CD8-positive, alpha-beta memory T cell (primary cell): ENCODE measurements around the gene SH3BP4. TPM values are rescaled to one million over a fixed set of nuclear protein-coding genes. Genes with fewer than 3 reads are reported as not detected.

Source experiments
- CTCF ChIA-PET: fragments of 350-600 bp; sonication (Branson Sonifier 250); formaldehyde crosslinking; loops from one replicate; lab custom pipeline; 2021; ENCODE audit warnings: antibody characterized with exemption; lab: Charles Lee
- POLR2A ChIA-PET: fragments of 350-600 bp; sonication (Branson Sonifier 250); formaldehyde crosslinking; loops from one replicate; lab custom pipeline; 2021; ENCODE audit warnings: antibody characterized with exemption; lab: Charles Lee
- DNase-seq, 5 donors: peaks; one replicate each; pipeline versions ENCODE4 v3.0.0 to v3.0.0-alpha.2; 2020 to 2022; ENCODE audit warnings: mixed read lengths in 1 of 5
- H3K27ac ChIP-seq: one replicate; pipeline ENCODE4 v1.7.0; 2013; ENCODE audit warnings: low read depth, mild to moderate bottlenecking, low read length, moderate library complexity
- H3K27me3 ChIP-seq: 2 replicates; pipeline ENCODE4 v1.7.0; 2013; ENCODE audit warnings: low read length, mild to moderate bottlenecking; ENCODE audit not compliant: insufficient read depth, poor library complexity, severe bottlenecking
- H3K36me3 ChIP-seq: 2 replicates; pipeline ENCODE4 v1.7.0; 2013; ENCODE audit warnings: mild to moderate bottlenecking, low read length, moderate library complexity; ENCODE audit not compliant: insufficient read depth
- H3K4me1 ChIP-seq: 2 replicates; pipeline ENCODE4 v1.7.0; 2013; ENCODE audit warnings: mild to moderate bottlenecking, low read length, moderate library complexity; ENCODE audit not compliant: insufficient read depth
- H3K4me3 ChIP-seq: 2 replicates; pipeline ENCODE4 v1.7.0; 2013; ENCODE audit warnings: mild to moderate bottlenecking, low read length
- H3K9me3 ChIP-seq: 2 replicates; pipeline ENCODE4 v1.7.0; 2013; ENCODE audit warnings: mild to moderate bottlenecking, low read length
- H3K27ac Mint-ChIP-seq, 8 donors: one replicate each; pipeline ENCODE4 v1.8.0; 2020 to 2021; ENCODE audit warnings: mixed read lengths in 8 of 8, mild to moderate bottlenecking in 6 of 8, inconsistent platforms in 3 of 8, moderate library complexity in 3 of 8
- H3K27me3 Mint-ChIP-seq, 2 donors: one replicate each; pipeline ENCODE4 v1.8.0; 2020 to 2021; ENCODE audit warnings: mixed read lengths in 2 of 2, mild to moderate bottlenecking in 1 of 2, moderate library complexity in 1 of 2
- H3K36me3 Mint-ChIP-seq, 3 donors: one replicate each; pipeline ENCODE4 v1.8.0; 2020 to 2021; ENCODE audit warnings: mixed read lengths in 3 of 3, inconsistent platforms in 1 of 3, mild to moderate bottlenecking in 1 of 3
- H3K4me1 Mint-ChIP-seq, 3 donors: one replicate each; pipeline ENCODE4 v1.8.0; 2020 to 2021; ENCODE audit warnings: mixed read lengths in 3 of 3, inconsistent platforms in 1 of 3, mild to moderate bottlenecking in 1 of 3
- H3K4me3 Mint-ChIP-seq, 7 donors: one replicate each; pipeline ENCODE4 v1.8.0; 2020 to 2021; ENCODE audit warnings: mixed read lengths in 7 of 7, mild to moderate bottlenecking in 6 of 7, moderate library complexity in 4 of 7, inconsistent platforms in 2 of 7
- H3K9me3 Mint-ChIP-seq, 5 donors: one replicate each; pipeline ENCODE4 v1.8.0; 2020 to 2022; ENCODE audit warnings: mixed read lengths in 5 of 5, mild to moderate bottlenecking in 3 of 5, moderate library complexity in 2 of 5, inconsistent platforms in 1 of 5
- polyA plus RNA-seq: library from polyadenylated mRNA; unstranded; fragments of 300-500 nt; fragmentation: Illumina TruSeq; gene quantifications from one replicate; pipeline ENCODE4 v1.2.3, GENCODE V29; 2021
- total RNA-seq, 2 experiments: library from RNA; stranded (reverse); gene quantifications; one replicate each; pipeline ENCODE4 v1.2.3, GENCODE V29; 2021

Gene SH3BP4
- total and polyA plus RNA-seq, 3 experiments from 2014 or later: 0.18 TPM; not detected in 2

DNA sequence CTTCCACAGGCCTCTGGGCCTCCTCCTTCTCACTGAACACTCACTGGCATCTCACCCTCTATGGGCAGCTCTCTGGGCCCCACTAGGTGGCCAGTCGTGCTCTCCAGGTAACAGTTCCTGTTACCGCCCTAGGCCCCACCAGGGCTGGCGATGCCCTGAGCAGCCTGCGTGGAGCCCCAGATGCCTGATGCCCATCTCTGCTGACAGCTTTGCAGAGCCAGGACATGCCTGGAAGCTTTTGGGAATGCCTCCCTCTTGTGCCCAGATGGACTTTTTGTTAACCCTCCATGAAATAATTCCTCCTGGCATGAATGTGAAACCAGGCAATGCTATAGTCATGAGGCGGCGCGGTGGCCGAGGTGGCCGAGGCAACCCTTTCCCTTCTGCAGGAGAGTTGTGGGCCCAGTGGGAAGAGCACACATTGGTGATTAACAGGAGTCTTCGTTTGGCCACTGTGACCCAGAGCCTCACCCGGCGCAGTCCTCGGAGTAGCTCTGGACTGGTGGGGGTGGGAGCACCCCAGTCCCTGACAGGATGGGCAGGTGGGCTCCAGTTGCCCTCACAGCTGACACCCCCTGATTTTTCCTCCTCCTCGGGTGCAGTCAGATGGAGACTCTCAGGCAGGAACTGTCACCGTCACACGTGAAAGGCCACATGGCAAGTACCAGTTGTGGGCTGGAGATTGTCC, 80.0 kb downstream of the SH3BP4 start:
- no peak overlapping the region for H3K27ac ChIP-seq
- Mint-ChIP-seq H3K4me3 (no peak overlapping the region), H3K9me3 (no peaks in the 10 kb centered on the region), H3K36me3 (no peaks in the 10 kb centered on the region), H3K27ac (no peak overlapping the region), H3K27me3 (peaks cover 13 to 14% of the 10 kb centered on the region in 2 donors), H3K4me1 (no peaks in the 10 kb centered on the region)
- no peaks in the 10 kb centered on the region for H3K9me3 ChIP-seq
- ChIA-PET POLR2A (no interaction called here), CTCF (no interaction called here)
- no peak for DNase-seq
- H3K36me3 ChIP-seq: no peaks in the 10 kb centered on the region
- no peaks in the 10 kb centered on the region for H3K4me1 ChIP-seq
- H3K4me3 ChIP-seq: no peak overlapping the region
- no peaks in the 10 kb centered on the region for H3K27me3 ChIP-seq

GRCh38 chr2:235032466-235032865, 80.6 kb downstream of the SH3BP4 start:
- no peaks in the 10 kb centered on the region for H3K9me3 Mint-ChIP-seq
- Histone ChIP-seq H3K4me1 (no peaks in the 10 kb centered on the region), H3K27me3 (no peaks in the 10 kb centered on the region), H3K27ac (no peak overlapping the region), H3K4me3 (no peak overlapping the region), H3K36me3 (no peaks in the 10 kb centered on the region), H3K9me3 (no peaks in the 10 kb centered on the region)
- H3K36me3 Mint-ChIP-seq: no peaks in the 10 kb centered on the region
- H3K4me3 Mint-ChIP-seq: no peak overlapping the region
- no peak for DNase-seq
- H3K27ac Mint-ChIP-seq: no peak overlapping the region
- peaks cover 13% of the 10 kb centered on the region in 2 donors for H3K27me3 Mint-ChIP-seq
- CTCF ChIA-PET: no interaction called here
- POLR2A ChIA-PET: no interaction called here
- no peaks in the 10 kb centered on the region for H3K4me1 Mint-ChIP-seq

- H3K9me3 Mint-ChIP-seq: no peaks in the 10 kb centered on the region
- H3K4me3 ChIP-seq: no peak overlapping the region
- H3K27me3 Mint-ChIP-seq: peaks cover 8 to 10% of the 10 kb centered on the region in 2 donors
- no peak for DNase-seq
- H3K27me3 ChIP-seq: no peaks in the 10 kb centered on the region
- no peaks in the 10 kb centered on the region for H3K36me3 Mint-ChIP-seq
- H3K9me3 ChIP-seq: no peaks in the 10 kb centered on the region
- no peaks in the 10 kb centered on the region for H3K4me1 Mint-ChIP-seq
- ChIA-PET CTCF (no interaction called here), POLR2A (no interaction called here)
- H3K27ac Mint-ChIP-seq: no peak overlapping the region
- H3K4me3 Mint-ChIP-seq: no peak overlapping the region
- no peak overlapping the region for H3K27ac ChIP-seq
- no peaks in the 10 kb centered on the region for H3K36me3 ChIP-seq
- no peaks in the 10 kb centered on the region for H3K4me1 ChIP-seq
These were observed 81.1 kb downstream of the SH3BP4 start for GRCh38 chr2:235032949-235033348.

- Histone ChIP-seq H3K27me3 (no peaks in the 10 kb centered on the region), H3K4me3 (no peak overlapping the region), H3K4me1 (no peaks in the 10 kb centered on the region), H3K36me3 (no peaks in the 10 kb centered on the region), H3K27ac (no peak overlapping the region), H3K9me3 (no peaks in the 10 kb centered on the region)
- Mint-ChIP-seq H3K36me3 (no peaks in the 10 kb centered on the region), H3K4me1 (no peaks in the 10 kb centered on the region), H3K9me3 (peaks cover 0 to 2% (median 0%) of the 10 kb centered on the region in 5 donors), H3K4me3 (no peak overlapping the region), H3K27ac (no peak overlapping the region), H3K27me3 (peaks cover 0 to 6% of the 10 kb centered on the region in 2 donors)
- no peak for DNase-seq
- POLR2A ChIA-PET: no interaction called here
- CTCF ChIA-PET: no interaction called here
These were observed 82.7 kb downstream of the SH3BP4 start for GRCh38 chr2:235034265-235035118.

- H3K4me3 ChIP-seq: no peak overlapping the region
- no peaks in the 10 kb centered on the region for H3K4me1 Mint-ChIP-seq
- no peaks in the 10 kb centered on the region for H3K4me1 ChIP-seq
- H3K27ac ChIP-seq: no peak overlapping the region
- H3K36me3 Mint-ChIP-seq: no peaks in the 10 kb centered on the region
- no peaks in the 10 kb centered on the region for H3K36me3 ChIP-seq
- no peak overlapping the region for H3K27ac Mint-ChIP-seq
- H3K27me3 ChIP-seq: no peaks in the 10 kb centered on the region
- H3K4me3 Mint-ChIP-seq: no peak overlapping the region
- CTCF ChIA-PET: no interaction called here
- peaks cover 0 to 2% (median 0%) of the 10 kb centered on the region in 5 donors for H3K9me3 Mint-ChIP-seq
- peaks cover 0 to 7% of the 10 kb centered on the region in 2 donors for H3K27me3 Mint-ChIP-seq
- POLR2A ChIA-PET: no interaction called here
- no peak for DNase-seq
- H3K9me3 ChIP-seq: no peaks in the 10 kb centered on the region
These were observed 85.9 kb downstream of the SH3BP4 start for GRCh38 chr2:235037604-235038166.

- POLR2A ChIA-PET: no interaction called here
These were observed 89.6 kb downstream of the SH3BP4 start for GRCh38 chr2:235041221-235041917.

DNA sequence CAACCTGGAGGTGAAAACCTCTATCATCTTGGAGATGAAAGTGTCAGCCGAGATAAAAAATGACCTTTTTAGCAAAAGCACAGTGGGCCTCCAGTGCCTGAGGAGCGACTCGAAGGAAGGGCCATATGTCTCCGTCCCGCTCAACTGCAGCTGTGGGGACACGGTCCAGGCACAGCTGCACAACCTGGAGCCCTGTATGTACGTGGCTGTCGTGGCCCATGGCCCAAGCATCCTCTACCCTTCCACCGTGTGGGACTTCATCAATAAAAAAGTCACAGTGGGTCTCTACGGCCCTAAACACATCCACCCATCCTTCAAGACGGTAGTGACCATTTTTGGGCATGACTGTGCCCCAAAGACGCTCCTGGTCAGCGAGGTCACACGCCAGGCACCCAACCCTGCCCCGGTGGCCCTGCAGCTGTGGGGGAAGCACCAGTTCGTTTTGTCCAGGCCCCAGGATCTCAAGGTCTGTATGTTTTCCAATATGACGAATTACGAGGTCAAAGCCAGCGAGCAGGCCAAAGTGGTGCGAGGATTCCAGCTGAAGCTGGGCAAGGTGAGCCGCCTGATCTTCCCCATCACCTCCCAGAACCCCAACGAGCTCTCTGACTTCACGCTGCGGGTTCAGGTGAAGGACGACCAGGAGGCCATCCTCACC, 90.2 kb downstream of the SH3BP4 start:
- ChIA-PET CTCF (no interaction called here), POLR2A (no interaction called here)

More at GRCh38 chr2:235041221-235041917, 89.6 kb downstream of the SH3BP4 start:
- Mint-ChIP-seq H3K4me3 (no peak overlapping the region), H3K4me1 (peaks cover 13 to 17% (median 13%) of the 10 kb centered on the region in 3 donors), H3K9me3 (peaks cover 0 to 2% (median 0%) of the 10 kb centered on the region in 5 donors), H3K27me3 (peaks cover 5 to 9% of the 10 kb centered on the region in 2 donors), H3K36me3 (no peaks in the 10 kb centered on the region), H3K27ac (no peak overlapping the region)
- Histone ChIP-seq H3K27ac (no peak overlapping the region), H3K4me1 (no peaks in the 10 kb centered on the region), H3K27me3 (no peaks in the 10 kb centered on the region), H3K4me3 (no peak overlapping the region), H3K36me3 (no peaks in the 10 kb centered on the region), H3K9me3 (no peaks in the 10 kb centered on the region)
- CTCF ChIA-PET: no interaction called here
- no peak for DNase-seq

More for the DNA sequence above, 90.2 kb downstream of the SH3BP4 start:
- no peaks in the 10 kb centered on the region for H3K36me3 Mint-ChIP-seq
- no peak overlapping the region for H3K27ac Mint-ChIP-seq
- peaks cover 5 to 14% of the 10 kb centered on the region in 2 donors for H3K27me3 Mint-ChIP-seq
- Histone ChIP-seq H3K36me3 (no peaks in the 10 kb centered on the region), H3K27ac (no peak overlapping the region), H3K9me3 (no peaks in the 10 kb centered on the region), H3K27me3 (no peaks in the 10 kb centered on the region), H3K4me1 (no peaks in the 10 kb centered on the region), H3K4me3 (no peak overlapping the region)
- H3K4me3 Mint-ChIP-seq: no peak overlapping the region
- H3K9me3 Mint-ChIP-seq: peaks cover 0 to 2% (median 0%) of the 10 kb centered on the region in 5 donors
- no peak for DNase-seq
- H3K4me1 Mint-ChIP-seq: peaks cover 13 to 17% (median 13%) of the 10 kb centered on the region in 3 donors
